ENCODE data around the gene CTNND1.

CTNND1 gene

GRCh38 chr11:57771365-57771764, 9.8 kb downstream of the CTNND1 start:
- no peak for TF ChIP-seq SIN3A (IDR thresholded peaks at IDR 0.05; ENCODE audit: borderline replicate concordance, insufficient read depth, low read length)

GRCh38 chr11:57772562-57772961, 11.0 kb downstream of the CTNND1 start:
- no peak for TF ChIP-seq REST (IDR thresholded peaks at IDR 0.05; ENCODE audit: insufficient read depth in 1 of 2, low read depth in 2 of 2, low read length in 2 of 2)
- no peak for TF ChIP-seq SIN3A (IDR thresholded peaks at IDR 0.05; ENCODE audit: borderline replicate concordance, insufficient read depth, low read length)
- no peak for TF ChIP-seq POLR2AphosphoS5 (IDR thresholded peaks at IDR 0.05; ENCODE audit: low read depth, low read length)
- no peak for TF ChIP-seq FOXP2 (optimal IDR thresholded peaks at IDR 0.05; ENCODE audit: borderline replicate concordance, extremely low read depth, extremely low read length, insufficient read depth)
- no peak for TF ChIP-seq TAF1 (IDR thresholded peaks at IDR 0.05; ENCODE audit: borderline replicate concordance, insufficient read depth, low read length)

GRCh38 chr11:57773026-57773598, 11.5 kb downstream of the CTNND1 start:
- TF ChIP-seq FOXP2 (optimal IDR thresholded peaks at IDR 0.05; ENCODE audit: borderline replicate concordance, extremely low read depth, extremely low read length, insufficient read depth) (no peak), SIN3A (IDR thresholded peaks at IDR 0.05; ENCODE audit: borderline replicate concordance, insufficient read depth, low read length) (no peak), TAF1 (IDR thresholded peaks at IDR 0.05; ENCODE audit: borderline replicate concordance, insufficient read depth, low read length) (no peak), REST (IDR thresholded peaks at IDR 0.05; ENCODE audit: insufficient read depth in 1 of 2, low read depth in 2 of 2, low read length in 2 of 2) (no peak), POLR2AphosphoS5 (IDR thresholded peaks at IDR 0.05; ENCODE audit: low read depth, low read length) (no peak)

- no peak for TF ChIP-seq FOXP2 (optimal IDR thresholded peaks at IDR 0.05; ENCODE audit: borderline replicate concordance, extremely low read depth, extremely low read length, insufficient read depth)
- TF ChIP-seq REST (IDR thresholded peaks at IDR 0.05; ENCODE audit: insufficient read depth in 1 of 2, low read depth in 2 of 2, low read length in 2 of 2) = peak in 1 of 2 experiments; percentile 44; a peak in 1 of 4 replicates
These were observed 13.9 kb downstream of the CTNND1 start for GRCh38 chr11:57775491-57775890.

- TF ChIP-seq POLR2AphosphoS5 (IDR thresholded peaks at IDR 0.05; ENCODE audit: low read depth, low read length) (no peak), SIN3A (IDR thresholded peaks at IDR 0.05; ENCODE audit: borderline replicate concordance, insufficient read depth, low read length) (no peak), TAF1 (IDR thresholded peaks at IDR 0.05; ENCODE audit: borderline replicate concordance, insufficient read depth, low read length) (no peak), REST (IDR thresholded peaks at IDR 0.05; ENCODE audit: insufficient read depth in 1 of 2, low read depth in 2 of 2, low read length in 2 of 2) (no peak), FOXP2 (optimal IDR thresholded peaks at IDR 0.05; ENCODE audit: borderline replicate concordance, extremely low read depth, extremely low read length, insufficient read depth) (no peak)
These were observed 14.5 kb downstream of the CTNND1 start for GRCh38 chr11:57776031-57776521.

Data from PFSK-1 (cell line).